HepG2 (cell line): ENCODE data around the gene TCF25. TPM values are rescaled to one million over a fixed set of nuclear protein-coding genes. Genes with fewer than 3 reads are reported as not detected.
A peak's percentile ranks its signal among the peaks of the same experiment; 100 is the strongest.

Source experiments
- ATF1 ChIP-seq: IDR thresholded peaks from 2 replicates; pipeline ENCODE4 v1.6.1; 2016; ENCODE audit warnings: mild to moderate bottlenecking, control low read depth
- CTCF ChIP-seq: sonication (generic); formaldehyde crosslinking; IDR thresholded peaks from 2 replicates; pipeline ENCODE4 v1.5.0; 2020; ENCODE audit warnings: mild to moderate bottlenecking, missing genetic modification reagents, moderate library complexity
- EHMT2 ChIP-seq: fragments of 200-600 bp; sonication (generic); IDR thresholded peaks from 2 replicates; pipeline ENCODE4 v1.7.0; 2017; ENCODE audit warnings: antibody characterized with exemption, low read depth, low read length, borderline replicate concordance
- EP300 ChIP-seq, 3 experiments: sonication (generic) in 1 of 3; formaldehyde crosslinking in 1 of 3; IDR thresholded peaks; 2 replicates each; pipeline versions ENCODE4 v1.5.1 to v1.6.1; 2011 to 2020; ENCODE audit warnings: low read depth in 2 of 3, low read length in 2 of 3, borderline replicate concordance in 1 of 3, improper control_type of control experiment in 1 of 3, mild to moderate bottlenecking in 1 of 3, missing genetic modification reagents in 1 of 3, moderate library complexity in 1 of 3
- FOXP1 ChIP-seq, 2 experiments: fragments of 450-650 bp in 1 of 2; IDR thresholded peaks; 2 replicates each; pipeline ENCODE4 v1.6.1; 2017 to 2018; ENCODE audit warnings: antibody characterized with exemption in 1 of 2
- JUNB ChIP-seq: sonication (generic); formaldehyde crosslinking; IDR thresholded peaks from 2 replicates; pipeline ENCODE4 v1.8.0; 2022; ENCODE audit warnings: missing genetic modification reagents, mild to moderate bottlenecking, borderline replicate concordance
- MED1 ChIP-seq: sonication (generic); formaldehyde crosslinking; IDR thresholded peaks from 2 replicates; pipeline ENCODE4 v1.4.0; 2020; ENCODE audit warnings: missing genetic modification reagents
- RFX1 ChIP-seq: fragments of 450-650 bp; IDR thresholded peaks from 2 replicates; pipeline ENCODE4 v1.6.1; 2017
- ZBTB33 ChIP-seq: sonication (generic); formaldehyde crosslinking; IDR thresholded peaks from 2 replicates; pipeline ENCODE4 v1.4.0; 2020; ENCODE audit warnings: missing genetic modification reagents
- ZNF251 ChIP-seq: sonication (generic); formaldehyde crosslinking; IDR thresholded peaks from 2 replicates; pipeline ENCODE4 v1.9.0; 2021; ENCODE audit warnings: mild to moderate bottlenecking, missing genetic modification reagents
- ZNF281 ChIP-seq: sonication (generic); formaldehyde crosslinking; IDR thresholded peaks from 2 replicates; pipeline ENCODE4 v1.4.0; 2020; ENCODE audit warnings: missing genetic modification reagents, borderline replicate concordance
- ZNF343 ChIP-seq: sonication (generic); formaldehyde crosslinking; IDR thresholded peaks from 2 replicates; pipeline ENCODE4 v1.4.0; 2020; ENCODE audit warnings: mild to moderate bottlenecking, missing genetic modification reagents
- ZNF354B ChIP-seq: sonication (generic); formaldehyde crosslinking; IDR thresholded peaks from 2 replicates; pipeline ENCODE4 v1.8.0; 2022; ENCODE audit warnings: mild to moderate bottlenecking, missing genetic modification reagents
- ZNF616 ChIP-seq: sonication (generic); formaldehyde crosslinking; IDR thresholded peaks from 2 replicates; pipeline ENCODE4 v1.5.0; 2020; ENCODE audit warnings: low read depth, mild to moderate bottlenecking, missing genetic modification reagents
- ZNF883 ChIP-seq: sonication (generic); formaldehyde crosslinking; IDR thresholded peaks from 2 replicates; pipeline ENCODE4 v1.5.1; 2020; ENCODE audit warnings: mild to moderate bottlenecking, missing genetic modification reagents; ENCODE audit errors: not compliant biosample characterization
- ZNF891 ChIP-seq: sonication (generic); formaldehyde crosslinking; IDR thresholded peaks from 2 replicates; pipeline ENCODE4 v1.5.0; 2020; ENCODE audit warnings: mild to moderate bottlenecking, missing genetic modification reagents
- polyA plus RNA-seq, 8 experiments: library from polyadenylated mRNA; depleted of rRNA in 3 of 8; stranded (reverse) in 7 of 8; unstranded in 1 of 8; fragments of >200 nt; fragmentation: Illumina TruSeq in 4 of 8; extraction: Trizol in 4 of 8; gene quantifications; 2 replicates each; pipeline versions ENCODE4 v1.2.1 to v1.2.3, GENCODE V29; 2011 to 2016; ENCODE audit warnings: low read depth in 4 of 8, missing spikeins in 1 of 8, mixed read lengths in 1 of 8; ENCODE audit not compliant: insufficient read depth in 1 of 8
- total RNA-seq, 5 experiments: library from RNA; depleted of rRNA; stranded (reverse); fragments of >200 nt; fragmentation: Illumina TruSeq; extraction: Trizol; gene quantifications; 2 replicates each; pipeline ENCODE4 v1.2.3, GENCODE V29; 2016; ENCODE audit warnings: low read depth in 1 of 5
- TF ChIP-seq, protein P1 (sequence below): sonication (generic); formaldehyde crosslinking; IDR thresholded peaks from 2 replicates; pipeline ENCODE4 v1.4.0; 2020; ENCODE audit warnings: missing genetic modification reagents; ENCODE audit errors: not compliant biosample characterization

The TCF25 gene
- total and polyA plus RNA-seq, 2 of the 13 experiments (the other 11 are each of a cell fraction or from before 2014, with no cell fraction given): 138 to 206 TPM

- TF ChIP-seq ZBTB33 (CRISPR knock-in tag) (peak; percentile 86), ZNF343 (CRISPR knock-in tag) (peak; percentile 95), FOXP1 (IDR thresholded peaks at IDR 0.05) (no peak), FOXP1 (CRISPR knock-in tag; IDR thresholded peaks at IDR 0.05) (peak; percentile 86), ZNF891 (peak; percentile 97), ATF1 (CRISPR knock-in tag) (no peak), JUNB (peak; percentile 85), ZNF616 (peak; percentile 96), CTCF (peak; percentile 46; the same call in 1 of the 2 replicates), RFX1 (no peak), EHMT2 (no peak), ZNF281 (CRISPR knock-in tag) (peak; percentile 86), ZNF354B (CRISPR knock-in tag) (peak; percentile 99), ZNF883 (CRISPR knock-in tag) (peak; percentile 99), MED1 (CRISPR knock-in tag) (peak; percentile 97), EP300 (IDR thresholded peaks at IDR 0.05; ENCODE audit: low read depth in 2 of 2, low read length in 2 of 2) (peak; percentile 57 to 72), EP300 (CRISPR knock-in tag; IDR thresholded peaks at IDR 0.05; ENCODE audit: borderline replicate concordance) (peak; percentile 93), ZNF251 (CRISPR knock-in tag) (peak; percentile 92; the same call in 1 of the 2 replicates)
- TF ChIP-seq, protein P1, sequence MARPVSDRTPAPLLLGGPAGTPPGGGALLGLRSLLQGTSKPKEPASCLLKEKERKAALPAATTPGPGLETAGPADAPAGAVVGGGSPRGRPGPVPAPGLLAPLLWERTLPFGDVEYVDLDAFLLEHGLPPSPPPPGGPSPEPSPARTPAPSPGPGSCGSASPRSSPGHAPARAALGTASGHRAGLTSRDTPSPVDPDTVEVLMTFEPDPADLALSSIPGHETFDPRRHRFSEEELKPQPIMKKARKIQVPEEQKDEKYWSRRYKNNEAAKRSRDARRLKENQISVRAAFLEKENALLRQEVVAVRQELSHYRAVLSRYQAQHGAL (CRISPR knock-in tag): peak; percentile 98
Observed at GRCh38 chr16:89917773-89918452, 44.5 kb downstream of the TCF25 start (continued).
